Measurements from ENCODE around the gene GSTK1.

GRCh38 chr7:143255564-143255963 lies 7.7 kb upstream of the GSTK1 start:
- no peak for TF ChIP-seq CTCF (IDR thresholded peaks at IDR 0.05)
- no peak for TF ChIP-seq POLR2A (IDR thresholded peaks at IDR 0.05)
